COLO668 (cell line): ENCODE measurements around the gene BEND3.
"Not testable (repeated sequence)": the region's sequence is repeated elsewhere in the genome, so short reads cannot be mapped to it uniquely, and the experiment has no call there.

ENCODE experiments used
- DNase-seq: peaks from one replicate; lab custom pipeline; 2025; ENCODE audit not compliant: unreplicated experiment; lab: John Stamatoyannopoulos, UW

The BEND3 gene

DNA sequence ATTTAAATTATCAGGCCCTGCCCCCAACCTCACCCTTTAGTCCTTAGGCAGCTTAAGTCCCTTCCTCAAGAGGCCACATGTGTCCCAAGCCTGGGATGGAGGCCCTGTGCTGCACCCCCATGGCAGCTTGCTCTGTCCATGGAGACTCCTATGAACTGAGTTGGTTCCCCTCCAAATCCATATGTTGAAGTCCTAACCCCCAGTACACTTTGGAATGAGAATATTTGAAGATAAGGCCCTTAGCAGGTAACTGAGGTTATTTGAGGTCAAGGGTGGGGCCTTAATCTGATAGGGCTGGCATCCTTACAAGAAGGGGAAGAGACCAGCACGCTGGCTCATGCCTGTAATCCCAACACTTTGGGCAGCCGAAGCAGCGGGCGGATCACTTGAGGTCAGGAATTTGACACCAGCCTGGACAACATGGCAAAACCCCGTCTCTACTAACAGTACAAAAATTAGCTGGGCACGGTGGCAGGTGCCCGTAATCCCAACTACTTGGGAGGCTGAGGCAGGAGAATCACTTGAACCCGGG lies 6.7 kb upstream of the BEND3 start:
- no peak for DNase-seq

- DNase-seq = no peak
Observed at GRCh38 chr6:107121266-107121665, 6.0 kb upstream of the BEND3 start.

DNA sequence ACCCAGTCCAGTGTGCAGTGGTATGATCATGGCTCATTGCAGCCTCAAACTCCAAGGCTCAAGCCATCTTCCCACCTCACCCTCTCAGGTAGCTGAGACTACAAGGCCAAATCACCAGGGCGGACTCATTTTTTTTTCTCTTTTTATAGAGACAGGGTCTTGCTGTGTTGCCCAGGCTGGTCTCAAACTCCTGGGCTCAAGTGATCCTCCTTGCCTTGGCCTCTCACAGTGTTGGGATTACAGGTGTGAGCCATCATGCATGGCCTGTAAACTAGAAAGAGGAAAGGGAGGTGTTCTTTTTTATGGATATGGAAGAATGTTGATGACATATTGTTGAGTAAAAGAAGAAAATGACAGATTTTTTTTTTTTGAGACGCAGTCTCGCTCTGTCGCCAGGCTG lies 5.1 kb upstream of the BEND3 start:
- no peak for DNase-seq

- DNase-seq = peak; percentile 20
Observed at GRCh38 chr6:107118976-107119375, 3.7 kb upstream of the BEND3 start.

DNA sequence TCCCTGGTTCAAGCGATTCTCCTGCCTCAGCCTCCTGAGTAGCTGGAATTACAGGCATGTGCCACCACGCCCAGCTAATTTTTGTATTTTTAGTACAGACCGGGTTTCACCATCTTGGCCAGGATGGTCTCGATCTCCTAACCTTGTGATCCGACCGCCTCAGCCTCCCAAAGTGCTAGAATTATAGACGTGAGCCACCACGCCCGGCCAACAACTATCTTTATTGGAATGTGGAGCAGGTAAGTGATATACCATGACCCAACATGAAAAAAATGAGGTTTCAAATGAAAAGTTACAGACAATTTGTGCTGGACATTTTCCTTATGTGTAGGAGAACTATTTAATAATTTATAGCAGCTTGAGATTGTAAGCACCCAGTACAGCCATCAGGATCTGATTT lies 3.2 kb upstream of the BEND3 start:
- not testable (repeated sequence) for DNase-seq

DNA sequence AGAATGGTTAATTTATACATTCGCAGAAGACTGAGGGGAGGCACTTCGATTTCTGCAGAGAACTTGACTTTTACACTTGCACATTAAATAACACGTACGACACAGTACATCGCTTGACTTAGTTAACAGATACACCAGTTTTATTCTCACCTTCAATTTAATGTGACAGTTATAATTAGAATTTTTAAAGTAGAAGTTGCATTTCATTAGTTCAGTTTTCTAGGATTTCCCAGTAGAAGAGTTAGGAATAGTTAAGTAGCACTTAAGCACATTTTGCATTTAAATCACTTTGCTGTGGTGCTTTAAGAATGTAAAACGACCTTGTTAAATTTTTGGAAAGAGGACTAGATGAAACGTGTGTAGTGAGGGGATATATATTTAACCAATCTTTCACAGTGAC lies 1.6 kb upstream of the BEND3 start:
- no peak for DNase-seq

DNA sequence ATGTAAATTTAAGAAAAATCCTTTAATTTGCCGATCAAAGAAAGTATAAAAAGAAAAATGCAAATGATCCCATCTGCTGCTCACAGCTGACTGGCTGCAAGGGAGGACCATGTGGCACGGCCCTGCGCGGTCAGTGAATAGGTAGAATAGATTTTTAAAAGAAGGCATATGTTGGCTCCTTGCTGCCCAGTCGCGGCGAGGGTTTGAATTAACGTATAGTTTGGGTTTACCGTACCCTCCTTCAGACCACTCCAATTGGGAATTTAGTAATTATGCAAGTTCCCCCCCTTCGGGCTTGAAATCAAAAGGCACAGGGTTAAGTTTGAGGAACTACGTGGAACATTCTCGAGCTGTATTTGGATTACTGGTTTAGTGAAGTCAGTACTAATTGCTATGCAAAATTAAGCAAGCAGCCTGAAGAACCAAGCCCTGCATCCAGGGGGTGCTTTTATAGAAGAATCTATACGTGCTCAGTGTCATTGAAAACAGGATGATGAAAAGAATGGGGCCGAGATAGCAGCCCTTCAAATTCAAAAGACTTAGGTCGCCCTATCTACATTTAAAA lies 1.1 kb upstream of the BEND3 start:
- peak; percentile 41 for DNase-seq

GRCh38 chr6:107115695-107116327 lies 496 bp upstream of the BEND3 start:
- peak; percentile 60 for DNase-seq

DNA sequence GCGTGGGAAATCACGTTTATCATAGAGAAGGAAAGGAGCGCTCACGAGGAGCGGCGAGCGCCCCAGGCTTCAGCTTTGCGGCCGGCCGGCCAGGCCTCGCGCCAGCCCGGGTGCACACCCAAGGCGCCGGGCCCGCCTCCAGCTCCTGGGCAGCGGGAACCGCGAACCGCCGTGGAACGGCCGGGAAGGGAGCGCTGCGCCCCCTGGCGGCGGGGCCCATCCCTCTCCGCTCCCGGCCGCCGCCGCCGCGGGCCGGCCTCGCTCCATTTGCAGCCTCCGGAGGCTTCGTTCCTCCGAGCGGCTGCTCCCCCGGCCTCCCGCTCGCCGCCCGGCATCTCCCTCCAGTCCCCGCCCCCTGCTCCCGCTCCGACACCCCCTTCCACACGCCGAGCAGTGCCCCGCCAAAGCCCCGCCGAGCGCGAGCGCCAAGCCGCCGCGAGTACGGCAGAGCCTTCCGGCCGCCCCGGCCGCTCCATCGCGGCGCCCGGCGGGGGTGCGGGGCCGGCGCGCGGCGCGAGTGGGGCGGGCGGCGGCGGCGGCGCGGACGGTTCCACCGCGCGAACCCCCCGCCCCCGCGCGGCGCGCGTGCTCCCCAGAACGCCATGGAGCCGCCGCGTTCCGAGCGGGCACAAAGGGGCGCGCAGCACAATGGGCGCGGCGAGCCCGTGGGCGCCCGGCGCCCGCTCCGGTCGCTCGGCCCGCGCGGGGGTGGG lies 946 bp downstream of the BEND3 start:
- peak; percentile 90 for DNase-seq

DNA sequence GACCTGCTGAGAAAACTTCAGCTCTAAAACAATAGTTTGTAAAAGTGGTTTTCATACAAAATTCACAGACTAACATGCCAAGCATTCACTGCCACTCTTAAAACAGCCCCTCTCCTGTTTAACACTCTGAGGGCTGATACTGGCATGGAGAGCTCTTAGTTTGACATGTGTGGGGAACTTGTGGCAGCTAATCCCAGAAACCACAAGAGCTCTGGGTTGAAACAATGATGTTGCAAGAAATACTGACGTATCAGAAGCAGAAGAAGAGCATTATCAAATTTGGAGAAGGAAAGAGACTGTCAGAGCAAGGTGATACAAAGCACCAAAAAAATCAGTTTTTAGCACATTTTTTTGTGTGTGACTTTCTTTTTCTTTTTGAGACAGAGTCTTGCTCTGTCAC lies 5.1 kb downstream of the BEND3 start:
- DNase-seq = no peak

- DNase-seq = no peak
Observed at GRCh38 chr6:107108201-107108890, 7.0 kb downstream of the BEND3 start.

GRCh38 chr6:107107791-107108190 lies 7.5 kb downstream of the BEND3 start:
- DNase-seq = no peak

GRCh38 chr6:107106165-107106564 lies 9.2 kb downstream of the BEND3 start:
- no peak for DNase-seq

GRCh38 chr6:107105511-107106116 lies 9.7 kb downstream of the BEND3 start:
- DNase-seq = no peak

- no peak for DNase-seq
Observed at GRCh38 chr6:107103082-107103481, 12.2 kb downstream of the BEND3 start.

DNA sequence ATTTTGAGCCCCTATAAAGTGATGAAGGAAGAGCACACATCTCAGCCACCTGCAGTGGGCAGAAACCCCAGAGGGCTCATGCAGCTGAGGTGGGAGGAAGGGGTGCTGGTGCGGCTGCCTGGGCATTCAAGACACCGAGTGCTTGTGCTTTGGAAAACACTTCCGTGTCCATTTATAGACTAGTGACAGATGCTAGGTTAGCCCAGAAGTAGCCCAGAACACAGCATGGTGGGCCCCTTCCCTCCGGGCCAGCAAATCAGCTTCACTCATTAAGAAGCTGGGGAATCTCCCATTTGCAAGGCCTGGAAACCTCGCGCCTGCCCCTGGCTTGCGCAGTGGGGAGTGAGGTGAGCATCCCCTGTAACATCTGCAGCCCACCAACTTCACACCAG lies 12.9 kb downstream of the BEND3 start:
- no peak for DNase-seq

DNA sequence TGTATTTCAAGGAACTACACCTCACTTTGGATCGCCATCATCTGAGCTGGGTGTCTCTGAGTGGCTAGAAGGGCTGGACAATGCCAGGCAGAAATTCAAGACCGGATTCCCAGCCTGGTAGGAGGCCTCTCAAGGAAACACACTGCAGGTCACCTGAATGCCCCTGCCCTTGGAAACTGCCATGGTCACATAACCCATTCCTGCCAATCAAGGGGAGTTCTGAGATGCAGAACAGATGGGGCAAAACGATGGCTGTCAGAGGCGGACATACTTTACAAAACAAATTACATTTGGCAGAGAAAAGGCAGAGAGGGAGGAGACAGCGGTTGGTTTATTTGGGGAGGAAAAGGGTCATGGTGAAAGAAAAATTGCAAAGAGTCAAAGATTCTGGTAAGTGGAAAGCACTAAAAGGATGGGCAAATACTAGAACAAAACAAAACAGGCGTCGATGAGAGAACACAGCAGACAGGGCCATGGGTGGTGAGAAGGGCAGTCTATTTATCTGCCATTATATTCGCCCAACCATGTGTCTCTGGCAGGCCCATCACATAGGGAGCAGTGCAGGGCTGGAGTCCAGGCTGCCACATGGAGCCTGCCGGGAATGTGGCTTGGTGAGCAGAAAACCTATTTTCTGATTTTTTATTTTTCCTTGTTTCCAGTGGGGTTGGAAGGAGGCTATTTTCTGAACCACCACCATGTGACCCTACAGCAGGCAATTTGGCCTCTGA lies 13.5 kb downstream of the BEND3 start:
- no peak for DNase-seq

GRCh38 chr6:107101211-107101610 lies 14.1 kb downstream of the BEND3 start:
- no peak for DNase-seq

DNA sequence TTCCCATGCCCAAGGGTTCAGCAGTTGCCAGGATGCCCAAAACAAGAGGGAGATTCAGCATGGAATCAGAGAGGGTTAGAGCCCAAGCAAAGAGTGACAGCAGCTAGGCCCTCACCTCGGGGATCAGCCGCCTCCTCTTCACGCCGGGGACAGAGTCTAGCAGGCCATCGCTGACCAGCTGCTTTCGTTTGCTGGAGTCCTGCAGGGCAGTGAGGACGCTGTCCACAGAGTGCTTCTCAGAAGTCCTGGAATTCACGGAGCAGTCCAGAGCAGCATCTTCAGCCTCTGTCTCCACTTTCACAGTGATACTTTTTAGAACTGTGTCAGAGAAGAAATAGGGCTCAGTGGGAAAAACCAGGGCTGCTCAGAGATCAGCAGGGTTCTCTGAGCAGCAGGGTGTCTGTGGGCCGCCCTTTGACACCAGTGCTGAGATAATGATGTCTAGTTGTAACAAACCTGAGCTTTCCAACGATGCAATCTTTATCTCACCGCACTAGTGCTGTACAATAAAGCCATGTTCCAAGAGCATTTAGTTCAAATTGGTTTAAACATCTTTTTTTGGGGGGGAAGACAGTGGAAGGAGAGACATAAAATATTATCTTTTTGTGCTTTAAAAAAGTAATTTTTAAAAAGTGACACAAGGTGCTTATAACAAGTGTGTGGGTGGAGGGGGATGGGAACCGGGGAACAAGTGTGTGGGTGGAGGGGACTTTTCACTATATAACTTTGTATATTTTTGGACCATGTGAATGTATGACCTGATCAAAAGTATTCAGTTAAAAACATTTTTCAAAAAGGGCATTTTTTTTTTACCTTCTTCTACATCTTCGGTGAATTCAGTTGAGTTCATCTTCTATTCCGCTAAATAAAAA lies 16.6 kb downstream of the BEND3 start:
- no peak for DNase-seq

- DNase-seq = not testable (repeated sequence)
Observed at GRCh38 chr6:107084459-107084858, 30.9 kb downstream of the BEND3 start.
